ENCODE measurements around the gene DNAAF3. TPM values are rescaled to one million over a fixed set of nuclear protein-coding genes. Genes with fewer than 3 reads are reported as not detected.
A peak's percentile ranks its signal among the peaks of the same experiment; 100 is the strongest.

Gene DNAAF3
- total RNA-seq, 4 donors from 2014 or later: 0.39 TPM; not detected in 3

GRCh38 chr19:55136399-55137102, 29.9 kb downstream of the DNAAF3 start:
- Histone ChIP-seq H3K27ac (peak overlapping the region in 2 of 4 donors; percentile 17 to 66), H3K27me3 (peaks cover 0 to 1% (median 0%) of the 10 kb centered on the region in 3 donors), H3K4me3 (no peak overlapping the region), H3K9me3 (no peaks in the 10 kb centered on the region), H3K36me3 (no peaks in the 10 kb centered on the region), H3K4me1 (peaks cover 2 to 17% of the 10 kb centered on the region in 2 donors)
- intact Hi-C loops (cut with DNase I; ENCODE audit: low total_unique reads): no loop called here
- TF ChIP-seq CTCF (IDR thresholded peaks at IDR 0.05 in 4 of 5, conservative IDR thresholded peaks at IDR 0.05 in 1 of 5) (no peak), POLR2A (IDR thresholded peaks at IDR 0.05) (no peak)
- ATAC-seq (no peak), DNase-seq (no peak)
- in situ Hi-C loops (cut with MboI; ENCODE audit: low sequenced_read_pairs in 4 of 4): loop anchor here in 2 of 4 donors (25.0 kb wide), 2 partner anchors 276 to 501 kb away; partner anchors contain the start of genes CCDC106 (in 1 of the 2), UBE2S (in 1 of the 2), ZNF580 (in 1 of the 2) and ZNF581 (in 1 of the 2)

GRCh38 chr19:55134736-55135135, 31.7 kb downstream of the DNAAF3 start:
- in situ Hi-C loops (cut with MboI; ENCODE audit: low sequenced_read_pairs in 4 of 4) (loop anchor here in 2 of 4 donors (25.0 kb wide), 2 partner anchors 278 to 503 kb away; partner anchors contain the start of genes CCDC106 (in 1 of the 2), UBE2S (in 1 of the 2), ZNF580 (in 1 of the 2) and ZNF581 (in 1 of the 2)), intact Hi-C loops (cut with DNase I; ENCODE audit: low total_unique reads) (no loop called here)
- TF ChIP-seq CTCF (IDR thresholded peaks at IDR 0.05 in 4 of 5, conservative IDR thresholded peaks at IDR 0.05 in 1 of 5) (no peak), POLR2A (IDR thresholded peaks at IDR 0.05) (no peak)
- Histone ChIP-seq H3K4me3 (no peak overlapping the region), H3K27ac (peak overlapping the region in 3 of 4 donors; percentile 37 to 66 (median 41)), H3K9me3 (no peaks in the 10 kb centered on the region), H3K4me1 (peaks cover 0 to 10% of the 10 kb centered on the region in 2 donors), H3K27me3 (no peaks in the 10 kb centered on the region), H3K36me3 (no peaks in the 10 kb centered on the region)
- ATAC-seq: no peak
- no peak for DNase-seq

GRCh38 chr19:55133639-55134444, 32.6 kb downstream of the DNAAF3 start:
- TF ChIP-seq POLR2A (IDR thresholded peaks at IDR 0.05) (no peak), CTCF (IDR thresholded peaks at IDR 0.05 in 4 of 5, conservative IDR thresholded peaks at IDR 0.05 in 1 of 5) (no peak)
- Histone ChIP-seq H3K9me3 (no peaks in the 10 kb centered on the region), H3K36me3 (no peaks in the 10 kb centered on the region), H3K27ac (peak overlapping the region in 2 of 4 donors; percentile 38 to 54), H3K27me3 (no peaks in the 10 kb centered on the region), H3K4me3 (no peak overlapping the region), H3K4me1 (peaks cover 0 to 5% of the 10 kb centered on the region in 2 donors)
- DNase-seq (no peak), ATAC-seq (no peak)
- in situ Hi-C loops (cut with MboI; ENCODE audit: low sequenced_read_pairs in 4 of 4) (loop anchor here in 2 of 4 donors (25.0 kb wide), 2 partner anchors 278 to 503 kb away; partner anchors contain the start of genes CCDC106 (in 1 of the 2), UBE2S (in 1 of the 2), ZNF580 (in 1 of the 2) and ZNF581 (in 1 of the 2)), intact Hi-C loops (cut with DNase I; ENCODE audit: low total_unique reads) (no loop called here)

- ATAC-seq (no peak), DNase-seq (no peak)
- Histone ChIP-seq H3K27me3 (no peaks in the 10 kb centered on the region), H3K27ac (no peak overlapping the region), H3K4me1 (no peaks in the 10 kb centered on the region), H3K4me3 (no peak overlapping the region), H3K9me3 (no peaks in the 10 kb centered on the region), H3K36me3 (no peaks in the 10 kb centered on the region)
- no peak for TF ChIP-seq CTCF (IDR thresholded peaks at IDR 0.05 in 4 of 5, conservative IDR thresholded peaks at IDR 0.05 in 1 of 5)
- TF ChIP-seq POLR2A (IDR thresholded peaks at IDR 0.05): no peak
- in situ Hi-C loops (cut with MboI; ENCODE audit: low sequenced_read_pairs in 4 of 4) (loop anchor here in 2 of 4 donors (25.0 kb wide), 2 partner anchors 280 to 505 kb away; partner anchors contain the start of genes CCDC106 (in 1 of the 2), UBE2S (in 1 of the 2), ZNF580 (in 1 of the 2) and ZNF581 (in 1 of the 2)), intact Hi-C loops (cut with DNase I; ENCODE audit: low total_unique reads) (no loop called here)
Observed at GRCh38 chr19:55132453-55133129, 33.8 kb downstream of the DNAAF3 start.

All from gastrocnemius medialis (tissue), 4 donors.